Measurements from ENCODE around the gene YBX2. TPM values are rescaled to one million over a fixed set of nuclear protein-coding genes. Genes with fewer than 3 reads are reported as not detected.
"Not testable (repeated sequence)": the region's sequence is repeated elsewhere in the genome, so short reads cannot be mapped to it uniquely, and the experiment has no call there.

Gene YBX2
- total RNA-seq, 1 donor from 2014 or later = 1.3 TPM

DNA sequence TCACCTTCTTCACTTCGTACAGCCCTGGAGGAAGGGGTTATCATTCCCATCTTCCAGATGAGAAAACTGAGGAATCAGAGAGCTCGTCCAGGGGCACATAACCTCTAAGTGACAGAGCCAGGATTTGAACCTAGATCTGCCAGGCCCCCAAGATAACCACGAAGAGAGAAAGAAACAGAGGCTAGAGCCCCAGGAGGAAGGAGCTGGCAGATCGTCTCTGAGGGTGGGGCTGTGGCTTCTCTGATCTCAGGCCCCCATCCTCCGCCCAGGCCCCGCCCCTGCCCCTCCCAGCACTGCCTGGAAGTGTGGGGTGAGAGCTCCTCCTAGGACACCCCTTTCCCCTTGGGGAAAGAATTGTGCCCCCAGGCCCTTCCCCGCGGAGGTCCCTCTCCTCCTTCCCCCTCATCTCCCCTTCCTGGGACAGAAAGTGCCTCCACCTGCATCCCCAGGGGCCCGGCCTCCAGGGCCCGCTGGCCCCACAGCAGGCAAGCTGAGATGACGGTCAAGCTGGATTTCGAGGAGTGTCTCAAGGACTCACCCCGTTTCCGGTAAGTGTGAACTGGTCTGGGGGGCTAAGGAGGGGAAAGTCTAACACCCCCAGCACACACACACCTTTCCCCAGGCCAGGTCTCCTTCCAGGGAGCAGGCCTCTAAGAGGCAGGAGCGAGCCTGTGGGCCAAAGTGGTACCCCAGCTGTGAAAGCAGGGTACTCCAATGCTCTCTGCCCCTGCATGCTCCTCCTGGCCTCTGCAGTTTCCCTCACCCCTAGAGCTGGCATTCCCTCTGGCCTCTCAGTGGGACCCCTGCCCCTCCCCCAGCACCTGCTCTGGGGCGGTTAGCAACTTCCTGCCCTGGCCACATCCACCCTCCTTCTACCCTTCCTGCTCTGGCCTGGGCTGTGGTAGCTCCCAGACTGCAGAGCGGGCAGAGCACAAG is 42.1 kb upstream of the YBX2 start, which contains the start of gene ACAP1:
Gene ACAP1, plus strand, starts transcription at position 290 of the 936 bp plus-strand sequence. Its CDS starts 206 bp downstream, at position 496.
- Mint-ChIP-seq H3K9me3 (ENCODE audit: unreplicated experiment) (peaks cover 2% of the 10 kb centered on the region), H3K4me3 (ENCODE audit: unreplicated experiment) (no peak within 1 kb of the TSS), H3K27ac (ENCODE audit: unreplicated experiment) (no peak within 1 kb of the TSS), H3K27me3 (ENCODE audit: unreplicated experiment) (peaks cover 2% of the 10 kb centered on the region), H3K4me1 (ENCODE audit: low read depth, unreplicated experiment) (no peaks in the 10 kb centered on the region), H3K36me3 (ENCODE audit: unreplicated experiment) (no peaks in the 10 kb centered on the region)
- no peak for TF ChIP-seq CTCF (IDR thresholded peaks at IDR 0.05; ENCODE audit: partially characterized antibody, unreplicated experiment)
- no peak for DNase-seq

DNA sequence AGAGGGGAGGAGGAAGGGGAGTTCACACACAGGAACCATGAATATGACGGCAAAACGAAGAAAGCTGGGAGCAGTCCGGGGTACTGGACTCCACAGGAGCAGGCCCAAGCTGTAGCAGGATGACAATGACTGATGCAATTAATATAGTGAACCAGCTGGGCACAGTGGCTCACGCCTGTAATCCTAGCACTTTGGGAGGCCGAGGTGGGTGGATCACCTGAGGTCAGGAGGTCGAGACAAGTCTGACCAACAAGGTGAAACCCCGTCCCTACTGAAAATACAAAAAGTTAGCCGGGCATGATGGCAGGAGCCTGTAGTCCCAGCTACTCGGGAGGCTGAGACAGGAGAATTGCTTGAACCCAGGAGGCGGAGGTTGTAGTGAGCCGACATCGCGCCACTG is 41.3 kb upstream of the YBX2 start:
- H3K4me1 Mint-ChIP-seq (ENCODE audit: low read depth, unreplicated experiment); H3K27me3 Mint-ChIP-seq (ENCODE audit: unreplicated experiment); H3K36me3 Mint-ChIP-seq (ENCODE audit: unreplicated experiment); H3K9me3 Mint-ChIP-seq (ENCODE audit: unreplicated experiment); DNase-seq; H3K4me3 Mint-ChIP-seq (ENCODE audit: unreplicated experiment); H3K27ac Mint-ChIP-seq (ENCODE audit: unreplicated experiment): not testable (repeated sequence)

- no peak for TF ChIP-seq CTCF (IDR thresholded peaks at IDR 0.05; ENCODE audit: partially characterized antibody, unreplicated experiment)
- Mint-ChIP-seq H3K4me1 (ENCODE audit: low read depth, unreplicated experiment) (no peaks in the 10 kb centered on the region), H3K27me3 (ENCODE audit: unreplicated experiment) (no peaks in the 10 kb centered on the region), H3K4me3 (ENCODE audit: unreplicated experiment) (no peak overlapping the region), H3K36me3 (ENCODE audit: unreplicated experiment) (no peaks in the 10 kb centered on the region), H3K9me3 (ENCODE audit: unreplicated experiment) (no peaks in the 10 kb centered on the region), H3K27ac (ENCODE audit: unreplicated experiment) (no peak overlapping the region)
- no peak for DNase-seq
Measured at GRCh38 chr17:7334938-7335538, 40.6 kb upstream of the YBX2 start.

- H3K9me3 Mint-ChIP-seq (ENCODE audit: unreplicated experiment); DNase-seq; H3K27ac Mint-ChIP-seq (ENCODE audit: unreplicated experiment); H3K27me3 Mint-ChIP-seq (ENCODE audit: unreplicated experiment); H3K4me3 Mint-ChIP-seq (ENCODE audit: unreplicated experiment); H3K4me1 Mint-ChIP-seq (ENCODE audit: low read depth, unreplicated experiment); H3K36me3 Mint-ChIP-seq (ENCODE audit: unreplicated experiment): not testable (repeated sequence)
Measured at GRCh38 chr17:7332600-7333069, 38.2 kb upstream of the YBX2 start.

GRCh38 chr17:7332111-7332510 is 37.7 kb upstream of the YBX2 start:
- H3K4me3 Mint-ChIP-seq (ENCODE audit: unreplicated experiment) = no peak overlapping the region
- H3K27ac Mint-ChIP-seq (ENCODE audit: unreplicated experiment) = no peak overlapping the region
- peaks cover 2% of the 10 kb centered on the region for H3K27me3 Mint-ChIP-seq (ENCODE audit: unreplicated experiment)
- no peak for TF ChIP-seq CTCF (IDR thresholded peaks at IDR 0.05; ENCODE audit: partially characterized antibody, unreplicated experiment)
- no peak for DNase-seq
- peaks cover 8% of the 10 kb centered on the region for H3K4me1 Mint-ChIP-seq (ENCODE audit: low read depth, unreplicated experiment)
- H3K9me3 Mint-ChIP-seq (ENCODE audit: unreplicated experiment) = peaks cover 5% of the 10 kb centered on the region
- no peaks in the 10 kb centered on the region for H3K36me3 Mint-ChIP-seq (ENCODE audit: unreplicated experiment)

DNA sequence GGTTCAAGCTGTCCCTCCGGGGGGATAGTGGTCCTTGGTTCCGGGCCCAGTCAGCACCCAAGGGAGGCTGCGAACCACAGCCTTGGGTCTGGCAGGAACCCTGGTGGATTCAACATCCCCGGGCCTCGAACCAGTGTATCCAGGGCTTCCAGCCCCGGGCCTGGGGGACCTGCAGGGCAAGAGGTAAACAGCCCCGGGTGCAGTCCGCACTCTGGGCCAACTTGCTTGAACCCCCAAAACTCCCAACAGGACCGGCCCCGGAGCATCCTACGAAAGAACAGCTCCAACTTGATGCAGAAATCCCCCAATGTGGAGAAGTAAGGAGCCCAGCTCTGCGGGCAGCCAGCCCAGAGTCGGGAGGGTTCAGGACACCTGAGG is 36.2 kb upstream of the YBX2 start:
- no peaks in the 10 kb centered on the region for H3K36me3 Mint-ChIP-seq (ENCODE audit: unreplicated experiment)
- H3K4me1 Mint-ChIP-seq (ENCODE audit: low read depth, unreplicated experiment) = peaks cover 8% of the 10 kb centered on the region
- peaks cover 2% of the 10 kb centered on the region for H3K27me3 Mint-ChIP-seq (ENCODE audit: unreplicated experiment)
- peak overlapping the region; percentile 90 for H3K4me3 Mint-ChIP-seq (ENCODE audit: unreplicated experiment)
- peak overlapping the region; percentile 89 for H3K27ac Mint-ChIP-seq (ENCODE audit: unreplicated experiment)
- H3K9me3 Mint-ChIP-seq (ENCODE audit: unreplicated experiment) = peaks cover 5% of the 10 kb centered on the region
- TF ChIP-seq CTCF (IDR thresholded peaks at IDR 0.05; ENCODE audit: partially characterized antibody, unreplicated experiment) = no peak
- no peak for DNase-seq

All from glutamatergic neuron (in vitro differentiated cells).